HepG2 (cell line): ENCODE measurements around the gene MSI2. TPM values are rescaled to one million over a fixed set of nuclear protein-coding genes. Genes with fewer than 3 reads are reported as not detected.

Experiments
- ATM ChIP-seq: fragments of 450-650 bp; IDR thresholded peaks from 2 replicates; pipeline ENCODE4 v1.7.1; 2017; ENCODE audit warnings: mild to moderate bottlenecking, borderline replicate concordance
- CREB1 ChIP-seq, 2 experiments: fragments of 450-650 bp in 1 of 2; IDR thresholded peaks; 2 replicates each; pipeline ENCODE4 v1.6.1; 2016 to 2017; ENCODE audit warnings: control low read depth in 1 of 2, mild to moderate bottlenecking in 1 of 2, missing compliant biosample characterization in 1 of 2, missing genetic modification characterization in 1 of 2
- ELF1 ChIP-seq: sonication (generic); formaldehyde crosslinking; IDR thresholded peaks from 2 replicates; pipeline ENCODE4 v1.4.0; 2020; ENCODE audit warnings: missing genetic modification reagents
- GABPA ChIP-seq, 2 experiments: IDR thresholded peaks; 2 replicates each; pipeline ENCODE4 v1.6.1; 2011 to 2016; ENCODE audit warnings: low read depth in 2 of 2, low read length in 1 of 2, missing biosample characterization in 1 of 2, missing genetic modification characterization in 1 of 2
- GATAD2A ChIP-seq: IDR thresholded peaks from 2 replicates; pipeline ENCODE4 v1.6.1; 2016
- GZF1 ChIP-seq: sonication (generic); formaldehyde crosslinking; IDR thresholded peaks from 2 replicates; pipeline ENCODE4 v1.5.1; 2020; ENCODE audit warnings: mild to moderate bottlenecking, missing genetic modification reagents
- HNRNPLL ChIP-seq: fragments of 200-400 bp; formaldehyde crosslinking; IDR thresholded peaks from 2 replicates; pipeline ENCODE4 v1.6.1; 2017; ENCODE audit warnings: mild to moderate bottlenecking, low read depth, low read length; ENCODE audit not compliant: poor library complexity, severe bottlenecking
- HOXA3 ChIP-seq: sonication (generic); formaldehyde crosslinking; IDR thresholded peaks from 2 replicates; pipeline ENCODE4 v1.5.0; 2020; ENCODE audit warnings: missing genetic modification reagents
- KLF16 ChIP-seq, 2 experiments: sonication (generic) in 1 of 2; formaldehyde crosslinking in 1 of 2; IDR thresholded peaks; 2 replicates each; pipeline versions ENCODE4 v1.6.1 to v1.8.0; 2016 to 2023; ENCODE audit warnings: missing genetic modification reagents in 2 of 2, missing compliant biosample characterization in 1 of 2
- NR2F1 ChIP-seq, 2 experiments: fragments of 450-650 bp in 1 of 2; formaldehyde crosslinking in 1 of 2; IDR thresholded peaks; 2 replicates each; pipeline versions ENCODE4 v1.5.0 to v1.6.1; 2016 to 2020; ENCODE audit warnings: mild to moderate bottlenecking in 1 of 2, missing compliant biosample characterization in 1 of 2, missing genetic modification reagents in 1 of 2, moderate library complexity in 1 of 2
- RARA ChIP-seq: IDR thresholded peaks from 2 replicates; pipeline ENCODE4 v1.6.1; 2016; ENCODE audit warnings: missing genetic modification reagents, missing compliant biosample characterization
- RBM39 ChIP-seq: fragments of 200-400 bp; formaldehyde crosslinking; IDR thresholded peaks from one replicate; pipeline ENCODE4 v1.6.1; 2018; ENCODE audit warnings: antibody characterized with exemption, mild to moderate bottlenecking, low read depth, low read length; ENCODE audit not compliant: poor library complexity, severe bottlenecking
- TIGD3 ChIP-seq: sonication (generic); formaldehyde crosslinking; IDR thresholded peaks from 2 replicates; pipeline ENCODE4 v1.5.1; 2020; ENCODE audit warnings: mild to moderate bottlenecking, missing genetic modification reagents, borderline replicate concordance
- ZFP1 ChIP-seq: IDR thresholded peaks from 2 replicates; pipeline ENCODE4 v1.6.1; 2016
- ZNF124 ChIP-seq: sonication (generic); formaldehyde crosslinking; IDR thresholded peaks from 2 replicates; pipeline ENCODE4 v1.4.0; 2020; ENCODE audit warnings: missing genetic modification reagents
- ZNF143 ChIP-seq: sonication (generic); formaldehyde crosslinking; IDR thresholded peaks from 2 replicates; pipeline ENCODE4 v1.4.0; 2020; ENCODE audit warnings: missing genetic modification reagents
- ZNF235 ChIP-seq: sonication (generic); formaldehyde crosslinking; IDR thresholded peaks from 2 replicates; pipeline ENCODE4 v1.8.1; 2023; ENCODE audit warnings: mild to moderate bottlenecking, missing genetic modification reagents, borderline replicate concordance
- ZNF331 ChIP-seq: sonication (generic); formaldehyde crosslinking; IDR thresholded peaks from 2 replicates; pipeline ENCODE4 v1.4.0; 2020; ENCODE audit warnings: missing genetic modification reagents
- ZNF564 ChIP-seq: sonication (generic); formaldehyde crosslinking; IDR thresholded peaks from 2 replicates; pipeline ENCODE4 v1.8.1; 2023; ENCODE audit warnings: mild to moderate bottlenecking, missing genetic modification reagents
- ZNF580 ChIP-seq: IDR thresholded peaks from 2 replicates; pipeline ENCODE4 v1.6.1; 2016; ENCODE audit warnings: low read depth, borderline replicate concordance
- ZNF614 ChIP-seq: IDR thresholded peaks from 2 replicates; pipeline ENCODE4 v1.6.1; 2018; ENCODE audit warnings: missing biosample characterization, missing genetic modification reagents, inconsistent platforms, borderline replicate concordance
- polyA plus RNA-seq, 8 experiments: library from polyadenylated mRNA; depleted of rRNA in 3 of 8; stranded (reverse) in 7 of 8; unstranded in 1 of 8; fragments of >200 nt; fragmentation: Illumina TruSeq in 4 of 8; extraction: Trizol in 4 of 8; gene quantifications; 2 replicates each; pipeline versions ENCODE4 v1.2.1 to v1.2.3, GENCODE V29; 2011 to 2016; ENCODE audit warnings: low read depth in 4 of 8, missing spikeins in 1 of 8, mixed read lengths in 1 of 8; ENCODE audit not compliant: insufficient read depth in 1 of 8
- total RNA-seq, 5 experiments: library from RNA; depleted of rRNA; stranded (reverse); fragments of >200 nt; fragmentation: Illumina TruSeq; extraction: Trizol; gene quantifications; 2 replicates each; pipeline ENCODE4 v1.2.3, GENCODE V29; 2016; ENCODE audit warnings: low read depth in 1 of 5
- TF ChIP-seq, protein P1 (sequence below): IDR thresholded peaks from 2 replicates; pipeline ENCODE4 v1.6.1; 2016; ENCODE audit warnings: missing genetic modification reagents, missing compliant biosample characterization
- TF ChIP-seq, protein P2 (sequence below): sonication (generic); formaldehyde crosslinking; IDR thresholded peaks from 2 replicates; pipeline ENCODE4 v1.4.0; 2020; ENCODE audit warnings: missing genetic modification reagents
- TF ChIP-seq, protein P3 (sequence below): sonication (generic); formaldehyde crosslinking; conservative IDR thresholded peaks from 2 replicates; pipeline ENCODE4 v1.8.0; 2022; ENCODE audit warnings: low read depth, missing genetic modification reagents

Gene MSI2
- total and polyA plus RNA-seq, 2 of the 13 experiments (the other 11 are each of a cell fraction or from before 2014, with no cell fraction given), result 77.5 to 78.4 TPM

DNA sequence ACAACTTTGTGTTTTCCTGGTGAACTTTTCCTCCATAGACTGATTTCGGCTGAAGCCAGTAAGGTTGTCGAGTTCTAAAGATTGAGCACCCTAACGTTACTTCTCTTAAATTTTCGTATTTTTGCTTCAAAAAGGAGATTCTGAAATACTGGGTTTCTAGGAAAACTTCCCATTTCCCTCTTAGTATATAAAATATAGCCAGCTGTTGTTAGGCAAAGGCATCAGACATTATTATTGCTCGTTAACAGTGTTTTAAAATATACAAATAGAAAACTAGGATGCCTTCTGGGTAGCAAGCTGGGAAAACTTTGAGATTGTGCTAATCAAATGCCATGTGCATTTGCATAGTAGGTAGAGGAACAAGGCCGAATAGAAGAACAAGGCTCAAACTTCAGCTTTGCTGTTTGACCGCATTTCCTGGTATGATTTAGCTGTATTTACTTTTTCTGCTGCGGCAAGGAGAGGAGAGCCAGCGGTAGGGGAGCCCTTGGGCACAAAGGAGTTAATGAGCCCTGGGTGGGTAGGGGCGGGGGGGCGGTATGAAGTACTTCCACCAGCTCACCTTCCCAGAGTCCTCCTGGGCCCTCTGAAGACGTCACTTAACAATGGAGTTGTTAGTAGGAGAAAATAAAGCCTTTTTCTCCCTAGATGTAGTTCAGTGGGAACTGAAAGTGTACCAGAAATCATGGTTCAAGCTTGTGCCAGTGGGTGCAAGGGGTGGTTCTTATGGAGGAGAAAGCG, 151.9 kb downstream of the MSI2 start (continued):
- TF ChIP-seq ZNF580 (peak; percentile 45; the same call in 1 of the 2 replicates), HOXA3 (CRISPR knock-in tag) (peak; percentile 53; the same call in 1 of the 2 replicates), GATAD2A (CRISPR knock-in tag) (peak; percentile 86), KLF16 (CRISPR knock-in tag; IDR thresholded peaks at IDR 0.05) (peak in 1 of 2 experiments; percentile 29; a peak in 2 of 4 replicates), ATM (no peak), ZFP1 (CRISPR knock-in tag) (peak; percentile 31; the same call in 1 of the 2 replicates), TIGD3 (0 out of 2 replicates have a peak, but pooled peaks have one; percentile 36), ELF1 (CRISPR knock-in tag) (peak; percentile 72), CREB1 (IDR thresholded peaks at IDR 0.05) (no peak), CREB1 (CRISPR knock-in tag; IDR thresholded peaks at IDR 0.05) (0 out of 2 replicates have a peak, but pooled peaks have one; percentile 29), ZNF331 (CRISPR knock-in tag) (peak; percentile 60), ZNF614 (CRISPR knock-in tag) (peak; percentile 73; the same call in 1 of the 2 replicates), ZNF143 (CRISPR knock-in tag) (peak; percentile 82), ZNF235 (CRISPR knock-in tag) (no peak), RARA (CRISPR knock-in tag) (peak; percentile 60), GABPA (IDR thresholded peaks at IDR 0.05; ENCODE audit: low read depth, low read length) (no peak), GABPA (CRISPR knock-in tag; IDR thresholded peaks at IDR 0.05; ENCODE audit: low read depth) (peak; percentile 40; the same call in 1 of the 2 replicates), ZNF564 (CRISPR knock-in tag) (0 out of 2 replicates have a peak, but pooled peaks have one; percentile 41), HNRNPLL (no peak), RBM39 (no peak), NR2F1 (CRISPR knock-in tag; IDR thresholded peaks at IDR 0.05) (0 out of 4 replicates have a peak, but pooled peaks of 1 of the 2 experiments have one; percentile 11), ZNF124 (CRISPR knock-in tag) (peak; percentile 58; the same call in 1 of the 2 replicates), GZF1 (CRISPR knock-in tag) (peak; percentile 51; the same call in 1 of the 2 replicates)
- TF ChIP-seq, protein P1, sequence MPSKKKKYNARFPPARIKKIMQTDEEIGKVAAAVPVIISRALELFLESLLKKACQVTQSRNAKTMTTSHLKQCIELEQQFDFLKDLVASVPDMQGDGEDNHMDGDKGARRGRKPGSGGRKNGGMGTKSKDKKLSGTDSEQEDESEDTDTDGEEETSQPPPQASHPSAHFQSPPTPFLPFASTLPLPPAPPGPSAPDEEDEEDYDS (CRISPR knock-in tag), result 0 out of 2 replicates have a peak, but pooled peaks have one; percentile 17
- TF ChIP-seq, protein P2, sequence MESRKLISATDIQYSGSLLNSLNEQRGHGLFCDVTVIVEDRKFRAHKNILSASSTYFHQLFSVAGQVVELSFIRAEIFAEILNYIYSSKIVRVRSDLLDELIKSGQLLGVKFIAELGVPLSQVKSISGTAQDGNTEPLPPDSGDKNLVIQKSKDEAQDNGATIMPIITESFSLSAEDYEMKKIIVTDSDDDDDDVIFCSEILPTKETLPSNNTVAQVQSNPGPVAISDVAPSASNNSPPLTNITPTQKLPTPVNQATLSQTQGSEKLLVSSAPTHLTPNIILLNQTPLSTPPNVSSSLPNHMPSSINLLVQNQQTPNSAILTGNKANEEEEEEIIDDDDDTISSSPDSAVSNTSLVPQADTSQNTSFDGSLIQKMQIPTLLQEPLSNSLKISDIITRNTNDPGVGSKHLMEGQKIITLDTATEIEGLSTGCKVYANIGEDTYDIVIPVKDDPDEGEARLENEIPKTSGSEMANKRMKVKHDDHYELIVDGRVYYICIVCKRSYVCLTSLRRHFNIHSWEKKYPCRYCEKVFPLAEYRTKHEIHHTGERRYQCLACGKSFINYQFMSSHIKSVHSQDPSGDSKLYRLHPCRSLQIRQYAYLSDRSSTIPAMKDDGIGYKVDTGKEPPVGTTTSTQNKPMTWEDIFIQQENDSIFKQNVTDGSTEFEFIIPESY (CRISPR knock-in tag), result peak; percentile 53; the same call in 1 of the 2 replicates
- TF ChIP-seq, protein P3, sequence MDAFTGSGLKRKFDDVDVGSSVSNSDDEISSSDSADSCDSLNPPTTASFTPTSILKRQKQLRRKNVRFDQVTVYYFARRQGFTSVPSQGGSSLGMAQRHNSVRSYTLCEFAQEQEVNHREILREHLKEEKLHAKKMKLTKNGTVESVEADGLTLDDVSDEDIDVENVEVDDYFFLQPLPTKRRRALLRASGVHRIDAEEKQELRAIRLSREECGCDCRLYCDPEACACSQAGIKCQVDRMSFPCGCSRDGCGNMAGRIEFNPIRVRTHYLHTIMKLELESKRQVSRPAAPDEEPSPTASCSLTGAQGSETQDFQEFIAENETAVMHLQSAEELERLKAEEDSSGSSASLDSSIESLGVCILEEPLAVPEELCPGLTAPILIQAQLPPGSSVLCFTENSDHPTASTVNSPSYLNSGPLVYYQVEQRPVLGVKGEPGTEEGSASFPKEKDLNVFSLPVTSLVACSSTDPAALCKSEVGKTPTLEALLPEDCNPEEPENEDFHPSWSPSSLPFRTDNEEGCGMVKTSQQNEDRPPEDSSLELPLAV (CRISPR knock-in tag), result no peak
